DND-41 (cell line): ENCODE results near the gene CCL3.

ENCODE experiments used
- ATAC-seq: fragments of 200-7000 bp; cut with Tn5 transposase; 3 replicates; pipeline ENCODE4 v1.9.1; 2021; ENCODE audit warnings: low read depth; ENCODE audit not compliant: insufficient read depth
- DNase-seq: peaks from one replicate; pipeline ENCODE4 v3.0.0-alpha.2; 2020
- H2AFZ ChIP-seq: 2 replicates; pipeline ENCODE4 v1.6.0; 2012; ENCODE audit warnings: low read depth, low read length
- H3K27ac ChIP-seq: 2 replicates; pipeline ENCODE4 v1.5.1; 2012; ENCODE audit warnings: low read length, inconsistent platforms
- H3K27me3 ChIP-seq: fragments of 200-600 bp; sonication (generic); 2 replicates; pipeline ENCODE4 v1.6.0; 2012; ENCODE audit warnings: low read length, mild to moderate bottlenecking, inconsistent platforms; ENCODE audit not compliant: insufficient read depth, poor library complexity
- H3K36me3 ChIP-seq: 2 replicates; pipeline ENCODE4 v1.5.1; 2012; ENCODE audit warnings: low read length, inconsistent platforms; ENCODE audit not compliant: insufficient read depth
- H3K4me1 ChIP-seq: 2 replicates; pipeline ENCODE4 v1.5.1; 2012; ENCODE audit warnings: mild to moderate bottlenecking, low read length; ENCODE audit not compliant: insufficient read depth
- H3K4me2 ChIP-seq: 2 replicates; pipeline ENCODE4 v1.6.0; 2012; ENCODE audit warnings: mild to moderate bottlenecking, moderate library complexity, low read length, inconsistent platforms; ENCODE audit not compliant: insufficient read depth
- H3K4me3 ChIP-seq, 2 experiments: fragments of 200-600 bp in 1 of 2; shearing (Covaris generic) in 1 of 2; 2 replicates each; pipeline ENCODE4 v1.5.1; 2012 to 2016; ENCODE audit warnings: inconsistent platforms in 2 of 2, low read length in 2 of 2, mild to moderate bottlenecking in 2 of 2, low read depth in 1 of 2, moderate library complexity in 1 of 2
- H3K79me2 ChIP-seq: 2 replicates; pipeline ENCODE4 v1.6.0; 2012; ENCODE audit warnings: low read length, inconsistent platforms; ENCODE audit not compliant: insufficient read depth
- H3K9ac ChIP-seq: 2 replicates; pipeline ENCODE4 v1.6.0; 2012; ENCODE audit warnings: low read depth, mild to moderate bottlenecking, inconsistent platforms, low read length, moderate library complexity
- H3K9me3 ChIP-seq: 2 replicates; pipeline ENCODE4 v1.5.1; 2012; ENCODE audit warnings: low read length, moderate library complexity, mild to moderate bottlenecking, inconsistent platforms; ENCODE audit not compliant: insufficient read depth, severe bottlenecking
- H4K20me1 ChIP-seq: 2 replicates; pipeline ENCODE4 v1.6.0; 2012; ENCODE audit warnings: low read length; ENCODE audit not compliant: insufficient read depth
- CTCF ChIP-seq: IDR thresholded peaks from 2 replicates; pipeline ENCODE4 v1.5.1; 2012; ENCODE audit warnings: borderline replicate concordance, low read length, moderate library complexity, mild to moderate bottlenecking; ENCODE audit not compliant: poor library complexity, severe bottlenecking; ENCODE audit errors: extremely low read depth
- EZH2 ChIP-seq: IDR thresholded peaks from 3 replicates; pipeline ENCODE4 v1.6.1; 2012; ENCODE audit warnings: borderline replicate concordance, low read depth, mild to moderate bottlenecking, moderate library complexity, low read length, inconsistent platforms; ENCODE audit not compliant: severe bottlenecking

The CCL3 gene

GRCh38 chr17:36069136-36069535 is 20.8 kb downstream of the CCL3 start:
- Histone ChIP-seq H3K4me3 (no peak overlapping the region), H2AFZ (no peak overlapping the region), H3K27ac (no peak overlapping the region), H3K4me1 (no peaks in the 10 kb centered on the region), H3K9me3 (no peaks in the 10 kb centered on the region), H3K4me2 (no peak overlapping the region), H4K20me1 (no peaks in the 10 kb centered on the region), H3K9ac (no peak overlapping the region), H3K36me3 (no peaks in the 10 kb centered on the region), H3K27me3 (no peaks in the 10 kb centered on the region), H3K79me2 (no peaks in the 10 kb centered on the region)
- no peak for TF ChIP-seq EZH2
- no peak for TF ChIP-seq CTCF
- ATAC-seq = no peak
- DNase-seq = no peak

GRCh38 chr17:36068524-36068923 is 21.4 kb downstream of the CCL3 start:
- H2AFZ ChIP-seq = no peak overlapping the region
- no peak for DNase-seq
- no peaks in the 10 kb centered on the region for H4K20me1 ChIP-seq
- H3K4me1 ChIP-seq = no peaks in the 10 kb centered on the region
- H3K9ac ChIP-seq = no peak overlapping the region
- H3K79me2 ChIP-seq = no peaks in the 10 kb centered on the region
- TF ChIP-seq CTCF (no peak), EZH2 (no peak)
- H3K4me3 ChIP-seq = no peak overlapping the region
- H3K27me3 ChIP-seq = no peaks in the 10 kb centered on the region
- no peaks in the 10 kb centered on the region for H3K9me3 ChIP-seq
- no peak overlapping the region for H3K4me2 ChIP-seq
- ATAC-seq = no peak
- H3K36me3 ChIP-seq = no peaks in the 10 kb centered on the region
- no peak overlapping the region for H3K27ac ChIP-seq

- DNase-seq (no peak), ATAC-seq (no peak)
- TF ChIP-seq CTCF (no peak), EZH2 (no peak)
- no peaks in the 10 kb centered on the region for H3K4me1 ChIP-seq
- H3K9ac ChIP-seq = no peak overlapping the region
- H3K9me3 ChIP-seq = no peaks in the 10 kb centered on the region
- no peaks in the 10 kb centered on the region for H4K20me1 ChIP-seq
- no peak overlapping the region for H3K27ac ChIP-seq
- H3K4me2 ChIP-seq = no peak overlapping the region
- no peaks in the 10 kb centered on the region for H3K79me2 ChIP-seq
- no peaks in the 10 kb centered on the region for H3K36me3 ChIP-seq
- no peak overlapping the region for H2AFZ ChIP-seq
- no peak overlapping the region for H3K4me3 ChIP-seq
- no peaks in the 10 kb centered on the region for H3K27me3 ChIP-seq
Measured at GRCh38 chr17:36066365-36066985, 23.5 kb downstream of the CCL3 start.
